Measurements from ENCODE around the gene CARD10. TPM values are rescaled to one million over a fixed set of nuclear protein-coding genes. Genes with fewer than 3 reads are reported as not detected.
"Not testable (repeated sequence)": the region's sequence is repeated elsewhere in the genome, so short reads cannot be mapped to it uniquely, and the experiment has no call there.

The CARD10 gene
- total RNA-seq, 1 donor from 2014 or later: 9.0 TPM

DNA sequence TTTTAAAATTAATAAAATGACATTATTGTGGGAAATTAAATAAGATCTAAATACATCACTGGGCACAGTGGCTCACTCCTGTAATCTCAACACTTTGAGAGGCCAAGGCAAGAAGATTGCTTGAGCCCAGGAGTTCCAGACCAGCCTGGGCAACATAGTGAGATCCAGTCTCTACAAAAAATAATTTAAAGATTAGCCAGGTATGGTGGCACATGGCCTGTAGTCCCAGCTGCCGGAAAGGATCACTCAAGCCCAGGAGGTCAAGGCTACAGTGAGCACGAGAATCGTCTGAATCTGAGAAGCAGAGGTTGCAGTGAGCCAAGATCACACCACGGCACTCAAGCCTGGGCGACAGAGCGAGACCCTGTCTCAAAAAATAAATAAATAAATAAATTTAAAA lies 15.9 kb upstream of the CARD10 start:
- Histone ChIP-seq H3K4me1 (peaks cover 10% of the 10 kb centered on the region), H3K9me3 (replicated peaks) (no peaks in the 10 kb centered on the region), H3K27ac (replicated peaks) (no peak overlapping the region), H3K4me3 (no peak overlapping the region), H3K27me3 (ENCODE audit: low read depth) (no peaks in the 10 kb centered on the region), H3K36me3 (no peaks in the 10 kb centered on the region)
- intact Hi-C loops (cut with micrococcal nuclease): no loop called here
- DNase-seq: no peak
- TF ChIP-seq, protein P1, sequence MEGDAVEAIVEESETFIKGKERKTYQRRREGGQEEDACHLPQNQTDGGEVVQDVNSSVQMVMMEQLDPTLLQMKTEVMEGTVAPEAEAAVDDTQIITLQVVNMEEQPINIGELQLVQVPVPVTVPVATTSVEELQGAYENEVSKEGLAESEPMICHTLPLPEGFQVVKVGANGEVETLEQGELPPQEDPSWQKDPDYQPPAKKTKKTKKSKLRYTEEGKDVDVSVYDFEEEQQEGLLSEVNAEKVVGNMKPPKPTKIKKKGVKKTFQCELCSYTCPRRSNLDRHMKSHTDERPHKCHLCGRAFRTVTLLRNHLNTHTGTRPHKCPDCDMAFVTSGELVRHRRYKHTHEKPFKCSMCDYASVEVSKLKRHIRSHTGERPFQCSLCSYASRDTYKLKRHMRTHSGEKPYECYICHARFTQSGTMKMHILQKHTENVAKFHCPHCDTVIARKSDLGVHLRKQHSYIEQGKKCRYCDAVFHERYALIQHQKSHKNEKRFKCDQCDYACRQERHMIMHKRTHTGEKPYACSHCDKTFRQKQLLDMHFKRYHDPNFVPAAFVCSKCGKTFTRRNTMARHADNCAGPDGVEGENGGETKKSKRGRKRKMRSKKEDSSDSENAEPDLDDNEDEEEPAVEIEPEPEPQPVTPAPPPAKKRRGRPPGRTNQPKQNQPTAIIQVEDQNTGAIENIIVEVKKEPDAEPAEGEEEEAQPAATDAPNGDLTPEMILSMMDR (IDR thresholded peaks at IDR 0.05; ENCODE audit: borderline replicate concordance): no peak

DNA sequence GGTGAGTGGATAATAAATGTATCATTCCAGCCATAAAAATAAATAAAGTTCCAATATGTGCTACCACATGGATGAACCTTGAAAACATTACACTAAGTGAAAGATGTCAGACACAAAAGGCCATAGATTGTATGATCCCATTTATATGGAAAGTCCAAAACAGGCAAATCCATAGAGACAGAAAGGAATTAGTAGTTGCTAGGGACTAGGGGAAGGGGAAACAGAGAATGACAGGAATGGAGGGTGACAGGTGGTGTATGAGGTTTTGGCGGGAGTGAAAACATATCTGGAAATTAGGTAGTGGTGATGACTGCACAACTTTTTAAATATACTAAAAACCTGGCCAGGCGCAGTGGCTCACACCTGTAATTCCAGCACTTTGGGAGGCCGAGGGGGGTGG lies 15.2 kb upstream of the CARD10 start:
- Histone ChIP-seq H3K36me3 (no peaks in the 10 kb centered on the region), H3K27ac (replicated peaks) (no peak overlapping the region), H3K4me3 (no peak overlapping the region), H3K27me3 (ENCODE audit: low read depth) (no peaks in the 10 kb centered on the region), H3K4me1 (peaks cover 10% of the 10 kb centered on the region), H3K9me3 (replicated peaks) (no peaks in the 10 kb centered on the region)
- DNase-seq: no peak
- intact Hi-C loops (cut with micrococcal nuclease): no loop called here
- TF ChIP-seq, protein P1 (IDR thresholded peaks at IDR 0.05; ENCODE audit: borderline replicate concordance): no peak

DNA sequence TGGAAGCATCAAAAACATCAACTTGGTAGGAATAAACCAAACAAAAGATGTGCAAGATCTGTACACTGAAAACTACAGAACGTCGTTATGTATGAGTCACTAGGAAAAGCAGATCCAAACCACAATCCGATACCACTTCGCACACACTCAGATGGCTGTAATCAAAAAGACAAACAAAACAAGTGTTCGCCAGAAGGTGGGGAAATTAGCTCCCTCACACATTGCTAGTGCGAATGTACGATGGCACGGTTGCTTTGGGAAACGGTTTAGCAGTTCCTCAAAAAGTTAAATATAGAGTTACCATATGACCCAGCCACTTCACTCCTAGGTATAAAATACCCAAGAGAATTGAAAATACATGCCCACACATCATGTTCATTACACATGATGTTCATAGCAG lies 14.8 kb upstream of the CARD10 start:
- Histone ChIP-seq H3K27me3 (ENCODE audit: low read depth) (no peaks in the 10 kb centered on the region), H3K4me1 (peaks cover 8% of the 10 kb centered on the region), H3K9me3 (replicated peaks) (no peaks in the 10 kb centered on the region), H3K4me3 (no peak overlapping the region), H3K27ac (replicated peaks) (no peak overlapping the region), H3K36me3 (no peaks in the 10 kb centered on the region)
- intact Hi-C loops (cut with micrococcal nuclease): no loop called here
- TF ChIP-seq, protein P1 (IDR thresholded peaks at IDR 0.05; ENCODE audit: borderline replicate concordance): no peak
- DNase-seq: no peak

DNA sequence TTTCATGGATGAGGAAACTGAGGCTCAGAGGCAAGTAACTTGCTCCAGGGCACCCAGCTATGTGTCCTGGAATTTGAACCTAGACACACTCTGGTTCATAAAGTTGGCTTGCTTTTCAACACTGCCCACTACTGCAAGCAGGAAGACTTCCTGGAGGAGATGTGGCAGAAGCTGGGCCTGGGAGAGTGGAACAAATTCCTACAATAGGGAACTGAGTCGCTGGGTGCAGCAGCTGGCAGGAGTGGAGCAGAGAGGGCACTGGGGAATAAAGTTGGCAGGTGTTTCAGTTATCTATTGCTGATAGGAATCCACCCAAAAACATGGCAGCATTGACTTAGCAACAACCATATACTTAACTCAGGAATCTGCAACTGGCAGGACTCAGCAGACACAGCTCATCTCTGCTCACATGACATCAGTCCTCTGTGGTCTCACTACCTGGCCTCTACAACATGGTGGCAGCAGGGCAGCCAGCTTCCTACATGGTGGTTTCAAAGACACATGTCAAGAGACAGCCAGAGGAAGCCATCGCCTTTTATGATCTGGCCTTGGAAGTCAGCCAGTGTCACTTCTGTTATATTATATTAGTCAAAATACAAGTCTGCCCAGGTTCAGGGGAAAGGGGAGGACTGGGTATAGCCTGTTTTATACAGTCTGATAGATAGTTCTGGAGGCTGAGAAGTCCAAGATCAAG lies 10.6 kb upstream of the CARD10 start:
- TF ChIP-seq, protein P1 (IDR thresholded peaks at IDR 0.05; ENCODE audit: borderline replicate concordance): no peak

DNA sequence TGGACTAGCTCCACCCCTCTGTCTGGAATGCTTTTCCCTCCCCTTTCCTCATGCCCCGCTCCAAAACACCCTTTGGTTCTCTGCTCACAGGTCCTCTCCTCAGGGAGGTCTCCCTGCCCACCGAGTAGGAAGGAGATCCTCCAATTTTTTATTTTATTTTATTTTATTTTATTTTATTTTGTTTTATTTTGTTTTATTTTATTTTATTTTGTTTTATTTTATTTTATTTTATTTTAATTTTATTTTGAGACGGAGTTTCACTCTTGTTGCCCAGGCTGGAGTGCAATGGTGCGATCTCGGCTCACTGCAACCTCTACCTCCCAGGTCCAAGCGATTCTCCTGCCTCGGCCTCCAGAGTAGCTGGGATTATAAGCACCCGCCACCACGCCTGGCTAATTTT lies 8.7 kb upstream of the CARD10 start:
- H3K4me3 ChIP-seq; H3K36me3 ChIP-seq; H3K9me3 ChIP-seq (replicated peaks); H3K27ac ChIP-seq (replicated peaks); H3K4me1 ChIP-seq; intact Hi-C loops (cut with micrococcal nuclease); DNase-seq: not testable (repeated sequence)
- peaks cover 21% of the 10 kb centered on the region for H3K27me3 ChIP-seq (ENCODE audit: low read depth)

More for the DNA sequence above, 10.6 kb upstream of the CARD10 start:
- Histone ChIP-seq H3K27me3 (ENCODE audit: low read depth) (peaks cover 4% of the 10 kb centered on the region), H3K4me3 (no peak overlapping the region), H3K27ac (replicated peaks) (no peak overlapping the region), H3K4me1 (peaks cover 6% of the 10 kb centered on the region), H3K36me3 (no peaks in the 10 kb centered on the region), H3K9me3 (replicated peaks) (no peaks in the 10 kb centered on the region)
- intact Hi-C loops (cut with micrococcal nuclease): no loop called here
- no peak for DNase-seq

DNA sequence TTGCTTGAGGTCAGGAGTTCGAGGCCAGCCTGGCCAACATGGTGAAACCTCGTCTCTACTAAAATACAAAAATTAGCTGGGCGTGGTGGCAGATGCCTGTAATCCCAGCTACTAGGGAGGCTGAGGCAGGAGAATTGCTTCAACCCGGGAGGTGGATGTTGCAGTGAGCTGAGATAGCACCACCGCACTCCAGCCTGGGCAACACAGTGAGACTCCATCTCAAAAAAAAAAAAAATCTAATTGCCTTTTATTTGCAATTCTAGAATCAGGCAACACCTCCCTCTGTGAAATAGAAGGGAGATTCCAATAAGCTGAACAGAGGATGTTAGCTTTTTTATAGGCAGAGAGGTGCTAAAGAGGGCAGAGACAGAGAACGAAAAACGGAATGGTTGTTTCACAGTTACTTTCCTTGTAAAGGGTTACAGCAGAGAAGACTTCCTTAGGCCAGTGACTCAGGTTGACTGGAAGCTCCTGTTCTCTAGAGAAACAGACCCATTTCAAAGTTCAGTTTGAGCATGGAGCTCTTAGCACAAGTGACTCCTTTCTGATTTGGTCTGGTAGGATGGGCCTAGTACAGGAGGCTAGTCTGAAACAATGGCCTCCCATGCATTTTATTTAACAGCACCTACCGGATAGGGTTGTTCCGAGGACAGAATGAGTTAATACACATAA lies 8.0 kb upstream of the CARD10 start:
- intact Hi-C loops (cut with micrococcal nuclease); H3K27ac ChIP-seq (replicated peaks); H3K4me1 ChIP-seq; H3K9me3 ChIP-seq (replicated peaks); DNase-seq; H3K36me3 ChIP-seq; H3K4me3 ChIP-seq: not testable (repeated sequence)
- peaks cover 22% of the 10 kb centered on the region for H3K27me3 ChIP-seq (ENCODE audit: low read depth)

Measured in left ventricle myocardium inferior (tissue), 1 donor.